Measurements from ENCODE around the gene AKAP6. TPM values are rescaled to one million over a fixed set of nuclear protein-coding genes. Genes with fewer than 3 reads are reported as not detected.

The AKAP6 gene
- total RNA-seq, 2 donors from 2014 or later, result 3.6 to 9.9 TPM

DNA sequence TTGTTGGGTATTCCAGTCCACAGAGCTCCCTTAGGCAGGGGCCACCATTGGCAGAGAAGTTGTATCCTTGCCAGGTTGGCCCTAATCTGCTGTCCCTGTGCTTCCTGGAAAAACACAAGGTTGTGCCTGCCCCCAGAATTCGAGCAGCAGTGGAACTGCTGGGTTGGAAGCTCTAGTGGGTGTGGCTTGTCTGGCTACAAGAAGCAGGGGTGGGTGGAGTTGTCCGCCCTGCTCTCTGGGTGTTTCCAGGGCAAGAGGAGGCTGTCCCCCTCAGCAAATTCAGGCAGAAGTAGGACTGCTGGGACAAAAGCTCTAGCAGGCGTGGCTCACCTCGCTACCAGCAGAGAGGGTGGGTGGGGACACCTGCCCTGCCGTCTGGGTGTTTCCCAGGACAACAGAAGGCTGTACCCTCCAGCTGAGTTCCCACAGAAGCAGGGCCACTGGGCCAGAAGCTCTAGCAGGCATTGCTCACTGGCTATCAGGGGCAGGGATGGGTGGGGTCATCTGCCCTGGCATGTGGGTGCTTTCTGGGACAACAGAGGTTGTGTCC, 536.8 kb downstream of the AKAP6 start:
- no peak for DNase-seq (ENCODE audit: low spot score)
- Histone ChIP-seq H3K9me3 (no peaks in the 10 kb centered on the region), H3K27me3 (replicated peaks; ENCODE audit: insufficient read depth) (no peaks in the 10 kb centered on the region), H3K36me3 (no peaks in the 10 kb centered on the region), H3K4me3 (no peak overlapping the region), H3K4me1 (replicated peaks) (no peaks in the 10 kb centered on the region), H3K27ac (no peak overlapping the region)
- intact Hi-C loops (cut with DNase I), result no loop called here
- 37% methylated on average over 5 of the region's 5 CpGs for WGBS
- TF ChIP-seq POLR2A (IDR thresholded peaks at IDR 0.05) (no peak), POLR2AphosphoS5 (IDR thresholded peaks at IDR 0.05) (no peak), CTCF (IDR thresholded peaks at IDR 0.05) (no peak)

- WGBS, result 97% methylated on average over 3 of the region's 3 CpGs
- Histone ChIP-seq H3K27me3 (replicated peaks; ENCODE audit: insufficient read depth) (no peaks in the 10 kb centered on the region), H3K4me1 (replicated peaks) (no peaks in the 10 kb centered on the region), H3K27ac (no peak overlapping the region), H3K9me3 (no peaks in the 10 kb centered on the region), H3K36me3 (no peaks in the 10 kb centered on the region), H3K4me3 (no peak overlapping the region)
- TF ChIP-seq POLR2AphosphoS5 (IDR thresholded peaks at IDR 0.05) (no peak), CTCF (IDR thresholded peaks at IDR 0.05) (no peak), POLR2A (IDR thresholded peaks at IDR 0.05) (no peak)
- no peak for DNase-seq (ENCODE audit: low spot score)
- intact Hi-C loops (cut with DNase I), result no loop called here
These were observed 554.1 kb downstream of the AKAP6 start for GRCh38 chr14:32883188-32883587.

Small RNA genes within 50 kb of the gene (small RNA-seq; reads per million reads assigned to genes)
- 0 to 0.09 reads per million in 2 donors for gene RN7SL660P

Other genes starting within 250 kb of the AKAP6 start
- gene RNU6-7, start 127.3 kb upstream of the AKAP6 start, total RNA-seq, result not detected
- not detected for gene RNU6-8, start 126.0 kb upstream of the AKAP6 start, total RNA-seq